HepG2 (cell line): Measurements from ENCODE around the gene SMIM44. TPM values are rescaled to one million over a fixed set of nuclear protein-coding genes. Genes with fewer than 3 reads are reported as not detected.

Source experiments
- ATAC-seq: fragments of 200-7000 bp; cut with Tn5 transposase; 3 replicates; pipeline ENCODE4 v1.9.1; 2020; ENCODE audit warnings: mild to moderate bottlenecking, moderate library complexity
- BruUV-seq: library from RNA; stranded (reverse); fragments of 400-500 nt; replicated peaks from 2 replicates; lab custom pipeline; 2021; lab: Mats Ljungman, UMichigan
- CTCF ChIA-PET: fragments of 300-600 bp; formaldehyde crosslinking; extraction: SDS; loops from one replicate; lab custom pipeline; 2021; ENCODE audit warnings: low total read pairs, inconsistent platforms, low intra/inter-chr PET ratio; lab: Yijun Ruan, JAX
- POLR2A ChIA-PET: fragments of 350-600 bp; sonication (Branson Sonifier 250); formaldehyde crosslinking; loops from one replicate; lab custom pipeline; 2020; ENCODE audit warnings: antibody characterized with exemption, inconsistent platforms; lab: Yijun Ruan, JAX
- DNase-seq: peaks from one replicate; pipeline ENCODE4 v3.0.0-alpha.2; 2015; ENCODE audit warnings: low spot score
- FAIRE-seq: peaks from 3 replicates; lab custom pipeline; 2011; peaks lifted over from hg19 to GRCh38; lab: Jason Lieb, UNC
- H2AFZ ChIP-seq: one replicate; pipeline ENCODE4 v1.6.1; 2011; ENCODE audit warnings: low read length, inconsistent platforms
- H3K27ac ChIP-seq: fragments of 300-600 bp; 3 replicates; pipeline ENCODE4 v1.8.0; 2011; ENCODE audit warnings: mixed run types, mild to moderate bottlenecking, mixed read lengths, low read length, inconsistent platforms; ENCODE audit not compliant: insufficient read depth; ENCODE audit errors: extremely low read length
- H3K27me3 ChIP-seq, 2 experiments: fragments of 200-600 bp in 1 of 2; 2 replicates in 1 of 2; 3 replicates in 1 of 2; pipeline versions ENCODE4 v1.6.0 to v1.8.0; 2011; ENCODE audit warnings: low read length in 2 of 2, mild to moderate bottlenecking in 2 of 2, moderate library complexity in 2 of 2, inconsistent platforms in 1 of 2; ENCODE audit not compliant: insufficient read depth in 2 of 2, control insufficient read depth in 1 of 2
- H3K36me3 ChIP-seq, 2 experiments: fragments of 200-600 bp in 1 of 2; replicated peaks in 1 of 2; 2 replicates in 1 of 2; 3 replicates in 1 of 2; pipeline versions ENCODE4 v1.5.1 to v1.8.0; 2011; ENCODE audit warnings: low read length in 2 of 2, inconsistent platforms in 1 of 2; ENCODE audit not compliant: insufficient read depth in 2 of 2, control insufficient read depth in 1 of 2
- H3K4me1 ChIP-seq: 2 replicates; pipeline ENCODE4 v1.5.1; 2012; ENCODE audit warnings: low read length, inconsistent platforms; ENCODE audit not compliant: insufficient read depth
- H3K4me2 ChIP-seq: 2 replicates; pipeline ENCODE4 v1.6.0; 2011; ENCODE audit warnings: low read depth, low read length, inconsistent platforms
- H3K4me3 ChIP-seq, 3 experiments: fragments of 200-600 bp in 1 of 3; sonication (generic), shearing (Covaris generic) in 1 of 3; replicated peaks in 1 of 3; 2 replicates each; pipeline ENCODE4 v1.5.1; 2011 to 2016; ENCODE audit warnings: low read length in 3 of 3, inconsistent platforms in 2 of 3, low read depth in 2 of 3, mild to moderate bottlenecking in 2 of 3, control low read depth in 1 of 3, mixed read lengths in 1 of 3; ENCODE audit not compliant: insufficient read depth in 1 of 3
- H3K79me2 ChIP-seq: one replicate; pipeline ENCODE4 v1.6.1; 2011; ENCODE audit warnings: low read length, inconsistent platforms; ENCODE audit not compliant: insufficient read depth
- H3K9ac ChIP-seq: 2 replicates; pipeline ENCODE4 v1.6.0; 2011; ENCODE audit warnings: mild to moderate bottlenecking, low read depth, low read length, inconsistent platforms; ENCODE audit not compliant: insufficient read depth
- H3K9me3 ChIP-seq: 2 replicates; pipeline ENCODE4 v1.5.1; 2012; ENCODE audit warnings: mild to moderate bottlenecking, low read length
- H4K20me1 ChIP-seq: 2 replicates; pipeline ENCODE4 v1.6.0; 2011; ENCODE audit warnings: inconsistent platforms, mild to moderate bottlenecking, low read length, moderate library complexity; ENCODE audit not compliant: insufficient read depth
- BHLHE40 ChIP-seq: IDR thresholded peaks from 2 replicates; pipeline ENCODE4 v1.6.1; 2011; ENCODE audit warnings: low read length, improper control_type of control experiment
- GABPB1 ChIP-seq: IDR thresholded peaks from 2 replicates; pipeline ENCODE4 v1.6.1; 2016; ENCODE audit warnings: mild to moderate bottlenecking, missing genetic modification reagents, moderate library complexity, missing compliant biosample characterization
- GTF3A ChIP-seq: sonication (generic); formaldehyde crosslinking; conservative IDR thresholded peaks from 2 replicates; pipeline ENCODE4 v1.4.0; 2020; ENCODE audit warnings: mild to moderate bottlenecking, missing genetic modification reagents
- MLX ChIP-seq: IDR thresholded peaks from 2 replicates; pipeline ENCODE4 v1.6.1; 2016
- NR2C2 ChIP-seq: sonication (generic); formaldehyde crosslinking; IDR thresholded peaks from 2 replicates; pipeline ENCODE4 v1.4.0; 2020; ENCODE audit warnings: missing genetic modification reagents, mild to moderate bottlenecking, moderate library complexity, borderline replicate concordance
- NR2F1 ChIP-seq, 2 experiments: fragments of 450-650 bp in 1 of 2; formaldehyde crosslinking in 1 of 2; IDR thresholded peaks; 2 replicates each; pipeline versions ENCODE4 v1.5.0 to v1.6.1; 2016 to 2020; ENCODE audit warnings: mild to moderate bottlenecking in 1 of 2, missing compliant biosample characterization in 1 of 2, missing genetic modification reagents in 1 of 2, moderate library complexity in 1 of 2
- NR2F6 ChIP-seq, 2 experiments: IDR thresholded peaks; 2 replicates each; pipeline ENCODE4 v1.6.1; 2016; ENCODE audit warnings: antibody characterized with exemption in 1 of 2, mild to moderate bottlenecking in 1 of 2
- PCBP1 ChIP-seq: fragments of 200-400 bp; formaldehyde crosslinking; IDR thresholded peaks from 2 replicates; pipeline ENCODE4 v1.6.1; 2017; ENCODE audit warnings: mild to moderate bottlenecking, low read depth, low read length, borderline replicate concordance
- RARA ChIP-seq: IDR thresholded peaks from 2 replicates; pipeline ENCODE4 v1.6.1; 2016; ENCODE audit warnings: missing genetic modification reagents, missing compliant biosample characterization
- RXRA ChIP-seq: sonication (generic); formaldehyde crosslinking; IDR thresholded peaks from 2 replicates; pipeline ENCODE4 v1.5.1; 2020; ENCODE audit warnings: missing genetic modification reagents
- SP4 ChIP-seq: sonication (generic); formaldehyde crosslinking; IDR thresholded peaks from 2 replicates; pipeline ENCODE4 v1.8.1; 2023; ENCODE audit warnings: mild to moderate bottlenecking, missing genetic modification reagents
- TFE3 ChIP-seq: IDR thresholded peaks from 2 replicates; pipeline ENCODE4 v1.6.1; 2016
- ZNF225 ChIP-seq: sonication (generic); formaldehyde crosslinking; IDR thresholded peaks from 2 replicates; pipeline ENCODE4 v1.4.0; 2020; ENCODE audit warnings: mild to moderate bottlenecking, missing genetic modification reagents
- ZNF367 ChIP-seq: sonication (generic); formaldehyde crosslinking; IDR thresholded peaks from 2 replicates; pipeline ENCODE4 v1.4.0; 2020; ENCODE audit warnings: missing genetic modification reagents, borderline replicate concordance
- ZNF597 ChIP-seq: sonication (generic); formaldehyde crosslinking; IDR thresholded peaks from 2 replicates; pipeline ENCODE4 v1.5.0; 2020; ENCODE audit warnings: missing genetic modification reagents
- ZSCAN22 ChIP-seq: sonication (generic); formaldehyde crosslinking; IDR thresholded peaks from 2 replicates; pipeline ENCODE4 v1.4.0; 2020; ENCODE audit warnings: mild to moderate bottlenecking, missing genetic modification reagents
- WGBS: methylation state at CpG from one replicate; pipeline ENCODE4 v1.1.6; 2017; ENCODE audit warnings: low lambda C conversion rate; 5-methylcytosine and 5-hydroxymethylcytosine counted together
- in situ Hi-C: cut with HindIII; loops from 2 replicates; pipeline ENCODE4 v1.10.0; 2017; ENCODE audit warnings: low pct_unique_long_range_greater_than_20kb; ENCODE audit not compliant: extremely low pct_ligation_motif_present
- intact Hi-C: fragments of 100-400 bp; cut with micrococcal nuclease; formaldehyde crosslinking; loops from one replicate; pipeline ENCODE4 v1.10.0; 2022; ENCODE audit not compliant: unreplicated experiment
- polyA plus RNA-seq, 8 experiments: library from polyadenylated mRNA; depleted of rRNA in 3 of 8; stranded (reverse) in 7 of 8; unstranded in 1 of 8; fragments of >200 nt; fragmentation: Illumina TruSeq in 4 of 8; extraction: Trizol in 4 of 8; gene quantifications; 2 replicates each; pipeline versions ENCODE4 v1.2.1 to v1.2.3, GENCODE V29; 2011 to 2016; ENCODE audit warnings: low read depth in 4 of 8, missing spikeins in 1 of 8, mixed read lengths in 1 of 8; ENCODE audit not compliant: insufficient read depth in 1 of 8
- total RNA-seq, 5 experiments: library from RNA; depleted of rRNA; stranded (reverse); fragments of >200 nt; fragmentation: Illumina TruSeq; extraction: Trizol; gene quantifications; 2 replicates each; pipeline ENCODE4 v1.2.3, GENCODE V29; 2016; ENCODE audit warnings: low read depth in 1 of 5

The SMIM44 gene
- total and polyA plus RNA-seq, 2 of the 13 experiments (the other 11 are each of a cell fraction or from before 2014, with no cell fraction given), result not detected

- TF ChIP-seq ZSCAN22 (CRISPR knock-in tag), result no peak
- no peak for TF ChIP-seq SP4 (CRISPR knock-in tag)
- no peak for TF ChIP-seq GTF3A (CRISPR knock-in tag)
These were observed 30.9 kb downstream of the SMIM44 start (continued) for GRCh38 chr19:3452171-3452941.

GRCh38 chr19:3451451-3451866 lies 31.8 kb downstream of the SMIM44 start:
- H2AFZ ChIP-seq, result no peak overlapping the region
- no peaks in the 10 kb centered on the region for H3K27me3 ChIP-seq
- CTCF ChIA-PET, result no interaction called here
- H3K79me2 ChIP-seq, result no peaks in the 10 kb centered on the region
- intact Hi-C loops (no loop called here), in situ Hi-C loops (no loop called here)
- H3K9ac ChIP-seq, result no peak overlapping the region
- H3K4me1 ChIP-seq, result peaks cover 16% of the 10 kb centered on the region
- no peak overlapping the region for H3K4me3 ChIP-seq
- no peak overlapping the region for H3K4me2 ChIP-seq
- DNase-seq (no peak), ATAC-seq (peak; percentile 41), FAIRE-seq (no peak)
- no peaks in the 10 kb centered on the region for H3K9me3 ChIP-seq
- POLR2A ChIA-PET, result no interaction called here
- H3K36me3 ChIP-seq, result peaks cover 6 to 24% of the 10 kb centered on the region in 2 experiments; a peak in 4 of 5 replicates
- no TSS peak for BruUV-seq
- WGBS, result 30% methylated on average over 10 of the region's 10 CpGs
- H4K20me1 ChIP-seq, result 0 out of 2 replicates have a peak, but pooled peaks cover 2% of the 10 kb centered on the region
- H3K27ac ChIP-seq, result peak overlapping the region; percentile 21
- TF ChIP-seq ZNF597 (CRISPR knock-in tag), result no peak
- peak; percentile 52 for TF ChIP-seq NR2C2 (CRISPR knock-in tag)
- peak; percentile 72; the same call in 1 of the 2 replicates for TF ChIP-seq RXRA
- peak; percentile 15; the same call in 1 of the 2 replicates for TF ChIP-seq GABPB1 (CRISPR knock-in tag)
- TF ChIP-seq BHLHE40, result peak; percentile 64
- TF ChIP-seq ZNF225 (CRISPR knock-in tag), result no peak
- TF ChIP-seq ZNF367, result no peak
- no peak for TF ChIP-seq PCBP1
- TF ChIP-seq RARA (CRISPR knock-in tag), result peak; percentile 63; the same call in 1 of the 2 replicates
- TF ChIP-seq MLX (CRISPR knock-in tag), result peak; percentile 32; the same call in 1 of the 2 replicates
- TF ChIP-seq NR2F6 (IDR thresholded peaks at IDR 0.05), result peak; percentile 86
- TF ChIP-seq NR2F6 (CRISPR knock-in tag; IDR thresholded peaks at IDR 0.05), result peak; percentile 90
- 0 out of 2 replicates have a peak, but pooled peaks have one; percentile 13 for TF ChIP-seq TFE3 (CRISPR knock-in tag)
- TF ChIP-seq NR2F1 (CRISPR knock-in tag; IDR thresholded peaks at IDR 0.05), result peak; percentile 68 to 77; a peak in 2 of 4 replicates
